Natural killer cell treated with Interleukin-12 subunit alpha and Interleukin-12 subunit beta and Interleukin-15 and Interleukin-18, amount 100 ng/mL, for 72 hours (primary cell): Measurements from ENCODE around the gene ELMO1. TPM values are rescaled to one million over a fixed set of nuclear protein-coding genes. Genes with fewer than 3 reads are reported as not detected.

Source experiments
- ATAC-seq, 2 donors: fragments of 150-1000 bp; cut with Tn5 transposase in 1 of 2; sonication (Bioruptor Pico), chemical (Tn5 transposase) in 1 of 2; 2 replicates each; pipeline ENCODE4 v1.10.0; 2021
- DNase-seq: peaks from one replicate; pipeline ENCODE4 v3.0.0; 2022; ENCODE audit warnings: low spot score
- H3K27ac Mint-ChIP-seq, 2 donors: 1 replicate in 1 of 2; 2 replicates in 1 of 2; pipeline ENCODE4 v1.8.0; 2022; ENCODE audit warnings: mixed read lengths in 2 of 2, mild to moderate bottlenecking in 1 of 2, moderate library complexity in 1 of 2
- H3K27me3 Mint-ChIP-seq, 2 donors: 1 replicate in 1 of 2; 2 replicates in 1 of 2; pipeline ENCODE4 v1.8.0; 2022; ENCODE audit warnings: mixed read lengths in 2 of 2
- H3K36me3 Mint-ChIP-seq: one replicate; pipeline ENCODE4 v1.8.0; 2022; ENCODE audit warnings: mixed read lengths
- H3K4me1 Mint-ChIP-seq, 2 donors: 1 replicate in 1 of 2; 2 replicates in 1 of 2; pipeline ENCODE4 v1.8.0; 2022; ENCODE audit warnings: low read depth in 2 of 2, mixed read lengths in 2 of 2, mild to moderate bottlenecking in 1 of 2
- H3K4me3 Mint-ChIP-seq: one replicate; pipeline ENCODE4 v1.8.0; 2022; ENCODE audit warnings: mixed read lengths
- H3K9me3 Mint-ChIP-seq: 2 replicates; pipeline ENCODE4 v1.8.0; 2022; ENCODE audit warnings: mixed read lengths
- total RNA-seq, 2 donors: library from RNA; stranded (reverse); gene quantifications; one replicate each; pipeline ENCODE4 v1.2.3, GENCODE V29; 2022

Gene ELMO1
- total RNA-seq, 2 donors from 2014 or later = 36.8 to 103 TPM

GRCh38 chr7:36943591-36944435 lies 504.9 kb downstream of the ELMO1 start:
- H3K4me3 Mint-ChIP-seq = no peak overlapping the region
- no peaks in the 10 kb centered on the region for H3K27me3 Mint-ChIP-seq
- no peak for DNase-seq
- no peak for ATAC-seq
- no peak overlapping the region for H3K27ac Mint-ChIP-seq
- H3K4me1 Mint-ChIP-seq = peaks cover 6 to 15% of the 10 kb centered on the region in 2 donors
- H3K9me3 Mint-ChIP-seq = peaks cover 14% of the 10 kb centered on the region
- peaks cover 63% of the 10 kb centered on the region for H3K36me3 Mint-ChIP-seq

GRCh38 chr7:36942955-36943354 lies 505.7 kb downstream of the ELMO1 start:
- Mint-ChIP-seq H3K4me3 (no peak overlapping the region), H3K4me1 (peaks cover 6 to 15% of the 10 kb centered on the region in 2 donors), H3K27me3 (no peaks in the 10 kb centered on the region), H3K27ac (no peak overlapping the region), H3K36me3 (peaks cover 61% of the 10 kb centered on the region), H3K9me3 (peaks cover 14% of the 10 kb centered on the region)
- no peak for DNase-seq
- no peak for ATAC-seq

GRCh38 chr7:36942541-36942940 lies 506.1 kb downstream of the ELMO1 start:
- DNase-seq = no peak
- H3K36me3 Mint-ChIP-seq = peaks cover 61% of the 10 kb centered on the region
- peaks cover 6 to 12% of the 10 kb centered on the region in 2 donors for H3K4me1 Mint-ChIP-seq
- ATAC-seq = no peak
- peaks cover 10% of the 10 kb centered on the region for H3K9me3 Mint-ChIP-seq
- no peak overlapping the region for H3K4me3 Mint-ChIP-seq
- H3K27ac Mint-ChIP-seq = no peak overlapping the region
- no peaks in the 10 kb centered on the region for H3K27me3 Mint-ChIP-seq

GRCh38 chr7:36942025-36942424 lies 506.6 kb downstream of the ELMO1 start:
- DNase-seq (no peak), ATAC-seq (no peak)
- Mint-ChIP-seq H3K4me1 (peaks cover 6 to 10% of the 10 kb centered on the region in 2 donors), H3K27me3 (no peaks in the 10 kb centered on the region), H3K4me3 (no peak overlapping the region), H3K36me3 (peaks cover 61% of the 10 kb centered on the region), H3K9me3 (peaks cover 8% of the 10 kb centered on the region), H3K27ac (no peak overlapping the region)

GRCh38 chr7:36941359-36941758 lies 507.3 kb downstream of the ELMO1 start:
- no peak overlapping the region for H3K27ac Mint-ChIP-seq
- H3K36me3 Mint-ChIP-seq = peaks cover 64% of the 10 kb centered on the region
- H3K4me3 Mint-ChIP-seq = no peak overlapping the region
- DNase-seq (no peak), ATAC-seq (no peak)
- no peaks in the 10 kb centered on the region for H3K27me3 Mint-ChIP-seq
- H3K9me3 Mint-ChIP-seq = peaks cover 14% of the 10 kb centered on the region
- H3K4me1 Mint-ChIP-seq = peaks cover 6 to 9% of the 10 kb centered on the region in 2 donors

- H3K27ac Mint-ChIP-seq = no peak overlapping the region
- DNase-seq (no peak), ATAC-seq (no peak)
- H3K4me1 Mint-ChIP-seq = peaks cover 6 to 14% of the 10 kb centered on the region in 2 donors
- peaks cover 20% of the 10 kb centered on the region for H3K9me3 Mint-ChIP-seq
- peaks cover 77% of the 10 kb centered on the region for H3K36me3 Mint-ChIP-seq
- H3K27me3 Mint-ChIP-seq = no peaks in the 10 kb centered on the region
- no peak overlapping the region for H3K4me3 Mint-ChIP-seq
Observed at GRCh38 chr7:36939816-36940215, 508.8 kb downstream of the ELMO1 start.

- Mint-ChIP-seq H3K4me3 (no peak overlapping the region), H3K9me3 (peaks cover 20% of the 10 kb centered on the region), H3K4me1 (peaks cover 10 to 22% of the 10 kb centered on the region in 2 donors), H3K36me3 (peaks cover 70% of the 10 kb centered on the region), H3K27me3 (no peaks in the 10 kb centered on the region), H3K27ac (no peak overlapping the region)
- ATAC-seq (no peak), DNase-seq (no peak)
Observed at GRCh38 chr7:36937754-36938563, 510.7 kb downstream of the ELMO1 start.

GRCh38 chr7:36931892-36932291 lies 516.8 kb downstream of the ELMO1 start:
- no peak for ATAC-seq
- H3K4me3 Mint-ChIP-seq = no peak overlapping the region
- peaks cover 16% of the 10 kb centered on the region for H3K9me3 Mint-ChIP-seq
- DNase-seq = no peak
- H3K27me3 Mint-ChIP-seq = no peaks in the 10 kb centered on the region
- peak overlapping the region in 1 of 2 donors; percentile 38 for H3K27ac Mint-ChIP-seq
- peaks cover 30% of the 10 kb centered on the region for H3K36me3 Mint-ChIP-seq
- peaks cover 12 to 38% of the 10 kb centered on the region in 2 donors for H3K4me1 Mint-ChIP-seq

GRCh38 chr7:36929791-36930190 lies 518.9 kb downstream of the ELMO1 start:
- DNase-seq (no peak), ATAC-seq (no peak)
- Mint-ChIP-seq H3K4me1 (peaks cover 15 to 37% of the 10 kb centered on the region in 2 donors), H3K9me3 (peaks cover 4% of the 10 kb centered on the region), H3K27me3 (no peaks in the 10 kb centered on the region), H3K4me3 (no peak overlapping the region), H3K36me3 (peaks cover 10% of the 10 kb centered on the region), H3K27ac (no peak overlapping the region)

GRCh38 chr7:36928718-36929117 lies 519.9 kb downstream of the ELMO1 start:
- Mint-ChIP-seq H3K36me3 (peaks cover 10% of the 10 kb centered on the region), H3K9me3 (peaks cover 4% of the 10 kb centered on the region), H3K4me3 (no peak overlapping the region), H3K4me1 (peaks cover 23 to 41% of the 10 kb centered on the region in 2 donors), H3K27me3 (no peaks in the 10 kb centered on the region), H3K27ac (peak overlapping the region in 1 of 2 donors; percentile 4)
- ATAC-seq (no peak), DNase-seq (no peak)

- H3K27me3 Mint-ChIP-seq = no peaks in the 10 kb centered on the region
- ATAC-seq = no peak
- DNase-seq = no peak
- H3K27ac Mint-ChIP-seq = peak overlapping the region in 1 of 2 donors; percentile 4
- H3K4me1 Mint-ChIP-seq = peaks cover 23 to 39% of the 10 kb centered on the region in 2 donors
- peaks cover 6% of the 10 kb centered on the region for H3K36me3 Mint-ChIP-seq
- H3K9me3 Mint-ChIP-seq = peaks cover 1% of the 10 kb centered on the region
- no peak overlapping the region for H3K4me3 Mint-ChIP-seq
Observed at GRCh38 chr7:36928311-36928710, 520.4 kb downstream of the ELMO1 start.

GRCh38 chr7:36925691-36926090 lies 523.0 kb downstream of the ELMO1 start:
- H3K27me3 Mint-ChIP-seq = no peaks in the 10 kb centered on the region
- H3K4me1 Mint-ChIP-seq = peaks cover 17 to 24% of the 10 kb centered on the region in 2 donors
- no peak overlapping the region for H3K27ac Mint-ChIP-seq
- no peaks in the 10 kb centered on the region for H3K9me3 Mint-ChIP-seq
- no peak for DNase-seq
- no peaks in the 10 kb centered on the region for H3K36me3 Mint-ChIP-seq
- no peak for ATAC-seq
- no peak overlapping the region for H3K4me3 Mint-ChIP-seq

- ATAC-seq (no peak), DNase-seq (no peak)
- Mint-ChIP-seq H3K36me3 (no peaks in the 10 kb centered on the region), H3K27ac (no peak overlapping the region), H3K27me3 (no peaks in the 10 kb centered on the region), H3K4me1 (peaks cover 17 to 24% of the 10 kb centered on the region in 2 donors), H3K4me3 (no peak overlapping the region), H3K9me3 (no peaks in the 10 kb centered on the region)
Observed at GRCh38 chr7:36925207-36925606, 523.5 kb downstream of the ELMO1 start.

GRCh38 chr7:36923943-36924436 lies 524.7 kb downstream of the ELMO1 start:
- no peaks in the 10 kb centered on the region for H3K9me3 Mint-ChIP-seq
- H3K4me1 Mint-ChIP-seq = peaks cover 17 to 24% of the 10 kb centered on the region in 2 donors
- H3K36me3 Mint-ChIP-seq = no peaks in the 10 kb centered on the region
- DNase-seq (no peak), ATAC-seq (no peak)
- H3K27me3 Mint-ChIP-seq = no peaks in the 10 kb centered on the region
- no peak overlapping the region for H3K27ac Mint-ChIP-seq
- H3K4me3 Mint-ChIP-seq = no peak overlapping the region
